ENCODE results near the gene RPS26. TPM values are rescaled to one million over a fixed set of nuclear protein-coding genes. Genes with fewer than 3 reads are reported as not detected.
A peak's percentile ranks its signal among the peaks of the same experiment; 100 is the strongest.

The RPS26 gene
- polyA plus RNA-seq, 2 of the 4 experiments (the other 2 are of a cell fraction) = 524 to 779 TPM

GRCh38 chr12:56082382-56082781 lies 40.7 kb downstream of the RPS26 start:
- Histone ChIP-seq H3K9me3 (no peaks in the 10 kb centered on the region), H3K4me1 (peaks cover 30% of the 10 kb centered on the region), H3K4me2 (peak overlapping the region; percentile 94), H3K4me3 (no peak overlapping the region), H3K27ac (peak overlapping the region; percentile 62 to 66; a peak in 3 of 6 replicates)
- ATAC-seq (no peak), FAIRE-seq (no peak), DNase-seq (ENCODE audit: low read depth in 1 of 2, low spot score in 1 of 2) (no peak)
- ChIA-PET POLR2A (interaction anchor here (3.3 kb wide), 1 partner anchor 22 kb away, joined by 13 read pairs; the partner anchor contains the start of gene PA2G4), CTCF (interaction anchor here (0.7 to 2.7 kb wide), 9 partner anchors 13 to 112 kb away, joined by 3 to 13 read pairs (median 3); partner anchors contain the start of gene PA2G4)
- TF ChIP-seq REST (IDR thresholded peaks at IDR 0.05) (no peak), ZNF302 (CRISPR knock-in tag; IDR thresholded peaks at IDR 0.05) (no peak), MAZ (IDR thresholded peaks at IDR 0.05; ENCODE audit: borderline replicate concordance, low read depth, low read length) (no peak), HDAC2 (IDR thresholded peaks at IDR 0.05) (no peak), HOXB13 (CRISPR knock-in tag; IDR thresholded peaks at IDR 0.05; ENCODE audit: low read depth) (no peak), CTCF (IDR thresholded peaks at IDR 0.05) (no peak), EHMT2 (IDR thresholded peaks at IDR 0.05; ENCODE audit: low read depth) (no peak), TP53 (CRISPR knock-in tag; IDR thresholded peaks at IDR 0.05) (no peak), RNF2 (IDR thresholded peaks at IDR 0.05; ENCODE audit: borderline replicate concordance, low read depth) (no peak), ZC3H11A (IDR thresholded peaks at IDR 0.05) (no peak), ELK1 (IDR thresholded peaks at IDR 0.05; ENCODE audit: low read depth, low read length) (no peak), SMC3 (IDR thresholded peaks at IDR 0.05) (no peak), E2F6 (IDR thresholded peaks at IDR 0.05; ENCODE audit: borderline replicate concordance, low read depth) (no peak)
- 80% methylated on average over 2 of the region's 2 CpGs for WGBS (ENCODE audit: missing lambda C conversion rate)

- H3K4me3 ChIP-seq = no peak overlapping the region
- no peak overlapping the region for H3K27ac ChIP-seq
- FAIRE-seq (no peak), DNase-seq (ENCODE audit: low read depth in 1 of 2, low spot score in 1 of 2) (no peak), ATAC-seq (no peak)
- WGBS (ENCODE audit: missing lambda C conversion rate) = 67% methylated on average over 3 of the region's 3 CpGs
- POLR2A ChIA-PET = interaction anchor here (3.3 kb wide), 1 partner anchor 21 kb away, joined by 13 read pairs; the partner anchor contains the start of gene PA2G4
- CTCF ChIA-PET = interaction anchor here (0.7 to 2.7 kb wide), 7 partner anchors 12 to 111 kb away, joined by 3 to 13 read pairs (median 3); partner anchors contain the start of gene PA2G4
- H3K9me3 ChIP-seq = no peaks in the 10 kb centered on the region
- no peak for TF ChIP-seq NR3C1 (IDR thresholded peaks at IDR 0.05)
- H3K4me1 ChIP-seq = peaks cover 30% of the 10 kb centered on the region
- no peak overlapping the region for H3K4me2 ChIP-seq
Observed at GRCh38 chr12:56082967-56083366, 41.2 kb downstream of the RPS26 start.
